H9 (cell line): ENCODE results near the gene AURKB. TPM values are rescaled to one million over a fixed set of nuclear protein-coding genes. Genes with fewer than 3 reads are reported as not detected.

Experiments used
- DNase-seq: peaks from one replicate; pipeline ENCODE4 v3.0.0-alpha.2; 2017
- H2AFZ ChIP-seq: one replicate; pipeline ENCODE4 v1.6.1; 2013; ENCODE audit warnings: mild to moderate bottlenecking, low read length, control low read depth, moderate library complexity
- H2AK5ac ChIP-seq: 2 replicates; pipeline ENCODE4 v1.6.1; 2013; ENCODE audit warnings: low read length, control low read depth, mixed read lengths; ENCODE audit not compliant: insufficient read length
- H2BK120ac ChIP-seq: one replicate; pipeline ENCODE4 v1.6.1; 2013; ENCODE audit warnings: low read depth, mild to moderate bottlenecking, low read length, control low read depth, inconsistent platforms; ENCODE audit not compliant: poor library complexity, severe bottlenecking
- H2BK12ac ChIP-seq: 2 replicates; pipeline ENCODE4 v1.6.1; 2013; ENCODE audit warnings: low read length, control low read depth, mixed read lengths, low read depth; ENCODE audit not compliant: insufficient read length
- H2BK15ac ChIP-seq: 2 replicates; pipeline ENCODE4 v1.6.1; 2013; ENCODE audit warnings: low read depth, low read length, control low read depth
- H2BK20ac ChIP-seq: one replicate; pipeline ENCODE4 v1.6.1; 2013; ENCODE audit warnings: low read depth, mild to moderate bottlenecking, low read length, control low read depth, inconsistent platforms; ENCODE audit not compliant: poor library complexity, severe bottlenecking
- H2BK5ac ChIP-seq: 2 replicates; pipeline ENCODE4 v1.6.1; 2013; ENCODE audit warnings: low read length, control low read depth, mixed read lengths; ENCODE audit not compliant: insufficient read length
- H3K14ac ChIP-seq: 2 replicates; pipeline ENCODE4 v1.6.1; 2013; ENCODE audit warnings: low read length, control low read depth; ENCODE audit not compliant: insufficient read depth
- H3K18ac ChIP-seq: 2 replicates; pipeline ENCODE4 v1.6.1; 2013; ENCODE audit warnings: low read depth, mild to moderate bottlenecking, mixed read lengths, low read length, control low read depth; ENCODE audit not compliant: insufficient read length
- H3K23ac ChIP-seq: 2 replicates; pipeline ENCODE4 v1.6.1; 2013; ENCODE audit warnings: low read length, control low read depth, mixed read lengths, low read depth; ENCODE audit not compliant: insufficient read length
- H3K23me2 ChIP-seq: 2 replicates; pipeline ENCODE4 v1.6.1; 2013; ENCODE audit warnings: low read depth, mild to moderate bottlenecking, mixed read lengths, low read length, control low read depth; ENCODE audit not compliant: insufficient read length, poor library complexity, severe bottlenecking
- H3K27ac ChIP-seq: 2 replicates; pipeline ENCODE4 v1.5.1; 2013; ENCODE audit warnings: low read length, control low read depth, mixed read lengths, low read depth; ENCODE audit not compliant: insufficient read length
- H3K27me3 ChIP-seq: 2 replicates; pipeline ENCODE4 v1.6.1; 2013; ENCODE audit warnings: low read length, control low read depth, inconsistent platforms; ENCODE audit not compliant: insufficient read depth
- H3K4ac ChIP-seq: 2 replicates; pipeline ENCODE4 v1.6.1; 2013; ENCODE audit warnings: low read depth, mild to moderate bottlenecking, control low read depth, inconsistent platforms, low read length, moderate library complexity
- H3K4me1 ChIP-seq: 2 replicates; pipeline ENCODE4 v1.6.1; 2013; ENCODE audit warnings: low read length, control low read depth, inconsistent platforms; ENCODE audit not compliant: insufficient read depth
- H3K4me2 ChIP-seq: 2 replicates; pipeline ENCODE4 v1.6.1; 2013; ENCODE audit warnings: low read length, control low read depth, mixed read lengths; ENCODE audit not compliant: insufficient read length, insufficient read depth
- H3K56ac ChIP-seq: 2 replicates; pipeline ENCODE4 v1.6.1; 2013; ENCODE audit warnings: low read depth, mild to moderate bottlenecking, mixed read lengths, low read length, control low read depth; ENCODE audit not compliant: insufficient read length
- H3K79me1 ChIP-seq: 2 replicates; pipeline ENCODE4 v1.6.1; 2013; ENCODE audit warnings: low read depth, mild to moderate bottlenecking, moderate library complexity, low read length, control low read depth, inconsistent platforms; ENCODE audit not compliant: insufficient read depth, poor library complexity, severe bottlenecking
- H3K79me2 ChIP-seq: 2 replicates; pipeline ENCODE4 v1.6.1; 2013; ENCODE audit warnings: low read length, control low read depth, inconsistent platforms; ENCODE audit not compliant: insufficient read depth
- H3K9ac ChIP-seq: 2 replicates; pipeline ENCODE4 v1.6.1; 2013; ENCODE audit warnings: low read length, control low read depth, mixed read lengths; ENCODE audit not compliant: insufficient read length; ENCODE audit errors: extremely low read depth
- H3K9me3 ChIP-seq: one replicate; pipeline ENCODE4 v1.6.1; 2013; ENCODE audit warnings: low read depth, low read length, inconsistent platforms; ENCODE audit not compliant: control insufficient read depth
- H3T11ph ChIP-seq: one replicate; pipeline ENCODE4 v1.6.1; 2013; ENCODE audit warnings: mild to moderate bottlenecking, low read length, control low read depth, inconsistent platforms
- H4K20me1 ChIP-seq: one replicate; pipeline ENCODE4 v1.6.1; 2013; ENCODE audit not compliant: control insufficient read depth, insufficient read length, insufficient read depth
- H4K5ac ChIP-seq: 2 replicates; pipeline ENCODE4 v1.6.1; 2013; ENCODE audit warnings: low read depth, mild to moderate bottlenecking, mixed read lengths, low read length, control low read depth; ENCODE audit not compliant: insufficient read length
- H4K8ac ChIP-seq: replicated peaks from 2 replicates; pipeline ENCODE4 v1.6.1; 2013; ENCODE audit warnings: low read length, control low read depth, mixed read lengths, low read depth; ENCODE audit not compliant: insufficient read length
- H4K91ac ChIP-seq: 2 replicates; pipeline ENCODE4 v1.6.1; 2013; ENCODE audit warnings: low read depth, mild to moderate bottlenecking, moderate library complexity, mixed read lengths, low read length, control low read depth; ENCODE audit not compliant: insufficient read length
- H3K27ac Mint-ChIP-seq, 3 experiments: 2 replicates in 2 of 3; 3 replicates in 1 of 3; pipeline ENCODE4 v1.8.0; 2020 to 2021; ENCODE audit warnings: mixed read lengths in 3 of 3, mild to moderate bottlenecking in 1 of 3, moderate library complexity in 1 of 3
- H3K27me3 Mint-ChIP-seq: 2 replicates; pipeline ENCODE4 v1.8.0; 2021; ENCODE audit warnings: low read depth, mild to moderate bottlenecking, moderate library complexity, mixed read lengths
- H3K36me3 Mint-ChIP-seq, 3 experiments: 2 replicates in 2 of 3; 3 replicates in 1 of 3; pipeline ENCODE4 v1.8.0; 2020 to 2021; ENCODE audit warnings: low read depth in 3 of 3, mixed read lengths in 3 of 3; ENCODE audit not compliant: insufficient read depth in 1 of 3
- H3K4me1 Mint-ChIP-seq, 2 experiments: 2 replicates each; pipeline ENCODE4 v1.8.0; 2020; ENCODE audit warnings: mixed read lengths in 2 of 2
- H3K4me3 Mint-ChIP-seq, 2 experiments: 2 replicates in 1 of 2; 3 replicates in 1 of 2; pipeline ENCODE4 v1.8.0; 2020 to 2021; ENCODE audit warnings: mild to moderate bottlenecking in 2 of 2, mixed read lengths in 2 of 2, moderate library complexity in 1 of 2
- H3K9me3 Mint-ChIP-seq, 2 experiments: 2 replicates in 1 of 2; 3 replicates in 1 of 2; pipeline ENCODE4 v1.8.0; 2020; ENCODE audit warnings: mild to moderate bottlenecking in 2 of 2, mixed read lengths in 2 of 2, moderate library complexity in 1 of 2
- CTCF ChIP-seq: fragments of 200-600 bp; sonication (generic); conservative IDR thresholded peaks from 3 replicates; pipeline ENCODE4 v1.8.0; 2021; ENCODE audit warnings: antibody characterized with exemption, mild to moderate bottlenecking
- WGBS: extraction: QIAGEN DNeasy Blood & Tissue Kit; methylation state at CpG from one replicate; pipeline ENCODE4 v1.1.7; 2013; ENCODE audit warnings: missing lambda C conversion rate, low lambda C conversion rate, mixed read lengths; ENCODE audit not compliant: insufficient read length; ENCODE audit errors: extremely low coverage; 5-methylcytosine and 5-hydroxymethylcytosine counted together
- total RNA-seq: library from RNA; stranded (reverse); gene quantifications from 2 replicates; pipeline ENCODE4 v1.2.1, GENCODE V29; 2021

AURKB gene
- total RNA-seq, 1 experiment from 2014 or later, result 171 TPM

- Histone ChIP-seq H2BK20ac (no peak overlapping the region), H4K91ac (no peak overlapping the region), H3K18ac (no peak overlapping the region), H2BK12ac (no peak overlapping the region), H3K23me2 (peaks cover 10% of the 10 kb centered on the region), H3K27ac (no peak overlapping the region), H3K56ac (no peak overlapping the region), H2AFZ (no peak overlapping the region), H3K4ac (no peak overlapping the region; the same call in 1 of the 2 replicates), H2BK120ac (no peak overlapping the region), H3K27me3 (no peaks in the 10 kb centered on the region), H4K8ac (no peak overlapping the region), H2AK5ac (no peak overlapping the region), H3K23ac (no peak overlapping the region), H3K9me3 (no peaks in the 10 kb centered on the region), H2BK15ac (no peak overlapping the region), H3K9ac (peak overlapping the region; percentile 62), H4K5ac (no peak overlapping the region), H3K4me1 (no peaks in the 10 kb centered on the region), H4K20me1 (no peaks in the 10 kb centered on the region), H3K14ac (no peak overlapping the region), H3K79me1 (no peaks in the 10 kb centered on the region), H2BK5ac (no peak overlapping the region), H3K4me2 (peak overlapping the region; percentile 57), H3T11ph (no peak overlapping the region), H3K79me2 (no peaks in the 10 kb centered on the region)
- Mint-ChIP-seq H3K9me3 (peaks cover 14 to 15% of the 10 kb centered on the region in 2 experiments; a peak in 4 of 5 replicates), H3K4me3 (peak overlapping the region; percentile 76 to 89), H3K27ac (peak overlapping the region; percentile 78 to 98 (median 90)), H3K27me3 (peaks cover 23% of the 10 kb centered on the region), H3K4me1 (peaks cover 12 to 22% of the 10 kb centered on the region in 2 experiments), H3K36me3 (peaks cover 22 to 45% (median 32%) of the 10 kb centered on the region in 3 experiments; a peak in 6 of 7 replicates)
- DNase-seq, result peak; percentile 82
- no peak for TF ChIP-seq CTCF
- WGBS, result no CpG with 5 or more reads among the region's 20 CpGs
Observed at GRCh38 chr17:8225813-8226535, 15.6 kb upstream of the AURKB start.
